Body of pancreas (tissue), 4 donors: ENCODE results near the gene RNPC3.

Source experiments
- CTCF ChIP-seq, 7 experiments: fragments of 450-650 bp in 4 of 7; fragments of 200-600 bp in 3 of 7; sonication (generic) in 3 of 7; IDR thresholded peaks; one replicate each; pipeline ENCODE4 v1.5.1; 2016 to 2019; ENCODE audit warnings: antibody characterized with exemption in 7 of 7
- POLR2A ChIP-seq, 3 donors: fragments of 450-650 bp; IDR thresholded peaks; one replicate each; pipeline ENCODE4 v1.6.1; 2016; ENCODE audit warnings: antibody characterized with exemption in 3 of 3, mild to moderate bottlenecking in 2 of 3

- TF ChIP-seq CTCF (IDR thresholded peaks at IDR 0.05), result no peak
- TF ChIP-seq POLR2A (IDR thresholded peaks at IDR 0.05), result no peak
Measured at GRCh38 chr1:103520822-103521221, 4.7 kb upstream of the RNPC3 start.
